Cardiac septum (tissue), 1 donor: ENCODE data around the gene ABCB9. TPM values are rescaled to one million over a fixed set of nuclear protein-coding genes. Genes with fewer than 3 reads are reported as not detected.
"Not testable (repeated sequence)": the region's sequence is repeated elsewhere in the genome, so short reads cannot be mapped to it uniquely, and the experiment has no call there.

Source experiments
- DNase-seq: peaks from one replicate; pipeline ENCODE4 v3.0.0-alpha.2; 2020; ENCODE audit warnings: low spot score
- intact Hi-C: fragments of 100-400 bp; cut with DNase I; formaldehyde crosslinking; loops from one replicate; pipeline ENCODE4 v1.14.0; 2022
- total RNA-seq: library from RNA; stranded (reverse); fragmentation: NEBNext Ultra II Directional; extraction: Animal tissue kit (Norgen Biotek cat#: 25700); gene quantifications from one replicate; pipeline ENCODE4 v1.2.1, GENCODE V29; 2021
- donor health status: DM: no; HTN: no; CAD: no.

ABCB9 gene
- total RNA-seq, 1 donor from 2014 or later = 7.2 TPM

DNA sequence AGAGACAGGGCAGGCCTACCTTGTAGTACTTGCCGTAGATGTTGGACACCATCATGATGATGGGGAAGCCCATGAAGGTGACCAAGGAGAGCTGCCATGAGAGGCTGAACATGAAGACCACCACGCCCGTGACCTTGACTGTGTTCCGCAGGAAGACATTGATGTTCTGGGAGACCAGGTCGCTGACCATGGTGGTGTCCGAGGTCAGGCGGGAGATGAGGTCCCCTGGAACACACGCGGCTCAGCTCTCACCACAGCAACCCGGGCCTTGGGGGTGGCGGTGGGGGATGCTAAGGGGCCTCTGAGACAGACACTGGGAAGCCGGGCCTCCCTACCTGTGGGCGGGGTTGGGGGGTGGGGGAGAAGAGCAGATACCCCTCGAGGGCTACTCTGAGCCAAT lies 17.7 kb downstream of the ABCB9 start:
- intact Hi-C loops = no loop called here
- DNase-seq = no peak

DNA sequence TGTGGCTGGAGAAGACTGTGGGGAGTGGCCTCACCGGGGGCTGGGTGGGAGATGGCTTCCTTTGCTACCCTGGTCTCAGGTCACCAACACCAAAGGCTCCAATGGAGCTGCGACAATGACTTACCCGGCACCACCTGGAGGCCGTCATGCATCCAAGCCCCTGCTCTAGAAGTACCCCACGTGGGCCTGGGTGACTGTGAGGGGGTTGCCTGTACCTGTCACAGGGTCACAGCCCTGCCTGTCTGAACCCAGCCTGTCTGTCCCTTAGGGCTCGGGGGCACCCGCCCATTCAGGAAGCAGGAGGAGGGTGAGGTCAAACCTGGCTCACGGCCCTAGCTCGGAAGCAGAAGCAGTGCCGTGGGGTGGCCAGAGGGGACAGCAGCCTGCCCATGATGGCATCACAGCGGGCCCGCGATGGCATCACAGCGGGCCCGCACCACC lies 18.9 kb downstream of the ABCB9 start:
- no peak for DNase-seq
- intact Hi-C loops = no loop called here

DNA sequence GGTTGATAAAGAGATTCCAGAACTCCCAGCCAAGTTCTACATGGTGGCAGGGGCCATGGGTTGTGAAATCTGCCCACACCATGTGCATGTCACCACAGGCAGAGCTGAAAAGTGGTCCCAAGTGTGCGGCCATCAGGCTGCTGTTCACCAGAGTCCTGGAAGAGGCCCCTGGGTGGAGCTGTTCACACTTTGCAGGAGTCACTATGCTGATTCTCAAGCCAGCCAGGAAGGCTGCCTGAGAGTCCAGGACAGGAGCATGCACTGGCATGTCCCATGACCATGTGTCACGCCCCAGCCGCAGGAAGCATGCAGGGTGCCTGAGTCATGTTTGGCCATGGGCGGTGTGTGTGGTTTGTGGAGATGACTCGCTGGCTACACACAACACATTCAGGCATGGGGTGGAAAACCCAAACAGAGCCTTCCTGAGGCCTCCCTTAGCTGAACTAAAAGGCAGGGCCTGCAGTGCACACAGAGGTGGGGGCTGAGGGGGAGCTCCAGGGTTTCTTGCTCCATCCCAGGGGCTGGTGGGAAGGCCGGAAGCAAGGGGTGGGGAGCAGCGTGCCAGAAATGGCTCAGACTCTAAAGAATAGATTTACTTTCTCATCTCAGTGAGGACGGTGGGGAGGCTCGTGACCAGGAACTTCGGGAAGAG lies 19.4 kb downstream of the ABCB9 start:
- intact Hi-C loops = no loop called here
- peak; percentile 92 for DNase-seq

DNA sequence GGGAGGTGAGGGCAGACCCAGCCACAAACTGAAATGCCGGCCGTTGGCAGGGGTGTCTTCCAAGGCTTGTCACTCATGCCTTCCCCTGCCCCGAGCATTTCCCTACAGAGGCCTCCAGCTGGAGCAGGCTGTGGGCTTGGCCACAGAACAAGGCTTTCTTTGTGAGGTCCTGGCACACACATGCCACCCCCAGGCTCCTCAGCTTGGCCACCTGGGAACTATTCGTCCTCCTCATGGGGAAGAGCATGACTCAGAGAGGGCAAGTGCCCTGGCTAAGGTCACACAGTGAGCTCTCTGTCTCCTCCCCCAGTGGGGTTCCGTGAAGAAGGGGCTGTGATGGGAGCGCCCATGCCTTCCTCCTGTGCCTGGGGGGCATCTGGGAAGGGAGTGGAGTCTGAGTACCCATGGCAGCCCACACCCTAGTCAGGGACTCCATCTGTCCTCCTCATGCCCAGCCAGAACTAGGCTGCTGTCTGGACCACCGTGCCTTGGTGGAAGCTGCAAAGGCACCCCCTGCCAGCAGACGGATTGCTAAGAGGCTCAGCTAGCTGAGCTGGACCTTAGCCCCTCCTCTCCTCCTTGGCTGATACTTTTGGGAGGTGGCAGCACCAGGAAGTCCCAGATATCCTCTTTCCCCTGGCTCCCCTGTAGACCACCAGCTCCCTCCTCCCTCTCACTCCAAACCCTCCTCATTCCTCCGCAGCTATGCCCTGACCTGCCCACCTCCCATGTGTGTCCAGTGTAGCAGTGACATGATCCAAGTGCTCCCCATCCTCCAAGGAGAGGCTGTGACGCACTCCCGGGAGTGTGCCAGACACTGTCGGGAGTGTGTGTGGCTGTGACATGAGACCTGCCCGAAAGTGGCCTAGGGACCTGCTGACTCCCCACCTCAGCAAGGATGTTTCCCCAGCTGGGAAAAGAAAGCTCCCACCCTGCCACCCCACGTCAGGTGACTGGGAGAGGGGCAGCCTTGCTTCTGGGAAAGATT lies 21.4 kb downstream of the ABCB9 start:
- DNase-seq = no peak
- intact Hi-C loops = loop anchor here (5.0 kb wide), 1 partner anchor 48 kb away; the partner anchor contains the start of gene VPS37B

DNA sequence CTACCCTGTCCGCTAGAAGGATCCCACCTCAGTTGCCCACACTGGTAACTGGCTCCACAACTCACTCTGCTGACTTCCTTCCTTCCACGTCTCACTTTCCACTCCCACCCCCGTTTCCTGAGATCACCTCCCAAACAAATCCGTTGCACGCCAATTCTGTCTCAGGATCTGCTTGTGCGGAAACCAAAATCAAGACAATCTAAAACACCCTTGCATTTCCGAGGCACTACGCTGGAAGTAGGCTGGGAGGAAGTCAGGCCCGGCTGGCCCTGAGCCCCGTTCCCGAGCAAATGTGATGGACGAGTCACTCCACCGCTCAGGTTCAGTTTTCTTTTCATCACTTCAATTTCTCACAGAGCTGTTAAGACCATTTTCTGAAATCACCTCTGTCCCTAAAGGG lies 23.1 kb downstream of the ABCB9 start:
- no peak for DNase-seq
- intact Hi-C loops = loop anchor here (5.0 kb wide), 1 partner anchor 46 kb away; the partner anchor contains the start of gene VPS37B

DNA sequence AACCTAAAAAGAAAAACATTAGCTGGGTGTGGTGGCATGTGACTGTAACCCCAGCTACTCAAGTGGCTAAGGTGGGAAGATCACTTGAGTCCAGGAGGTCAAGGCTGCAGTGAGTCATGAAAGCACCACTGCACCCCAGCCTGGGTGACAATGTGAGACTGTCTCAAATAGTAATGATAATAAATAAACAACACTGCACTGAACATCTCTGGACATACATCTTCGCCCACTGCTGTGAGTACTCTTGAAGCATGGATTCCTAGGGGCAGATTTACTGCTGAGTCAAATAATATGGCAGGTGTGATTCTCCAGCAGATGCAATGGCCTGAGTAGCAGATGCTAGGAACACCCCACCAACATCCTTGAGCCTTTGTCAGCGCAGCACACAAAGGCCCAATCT lies 23.6 kb downstream of the ABCB9 start:
- intact Hi-C loops = loop anchor here (5.0 kb wide), 1 partner anchor 45 kb away; the partner anchor contains the start of gene VPS37B
- DNase-seq = no peak

DNA sequence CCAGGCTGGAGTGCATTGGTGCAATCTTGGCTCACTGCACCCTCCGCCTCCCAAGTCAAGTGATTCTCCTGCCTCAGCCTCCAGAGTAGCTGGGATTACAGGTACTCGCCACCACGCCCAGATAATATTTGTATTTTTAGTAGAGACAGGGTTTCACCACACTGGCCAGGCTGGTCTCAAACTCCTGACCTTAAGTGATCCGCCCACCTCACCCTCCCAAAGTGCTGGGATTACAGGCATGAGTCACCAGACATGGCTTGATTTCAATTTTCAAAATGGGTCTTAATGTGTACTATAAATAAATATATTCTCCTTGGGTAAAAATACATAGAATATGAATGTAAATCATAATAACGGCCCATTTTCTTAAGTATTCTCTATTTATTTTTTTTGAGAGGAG lies 24.9 kb downstream of the ABCB9 start:
- intact Hi-C loops = loop anchor here (5.0 kb wide), 1 partner anchor 44 kb away; the partner anchor contains the start of gene VPS37B
- not testable (repeated sequence) for DNase-seq

DNA sequence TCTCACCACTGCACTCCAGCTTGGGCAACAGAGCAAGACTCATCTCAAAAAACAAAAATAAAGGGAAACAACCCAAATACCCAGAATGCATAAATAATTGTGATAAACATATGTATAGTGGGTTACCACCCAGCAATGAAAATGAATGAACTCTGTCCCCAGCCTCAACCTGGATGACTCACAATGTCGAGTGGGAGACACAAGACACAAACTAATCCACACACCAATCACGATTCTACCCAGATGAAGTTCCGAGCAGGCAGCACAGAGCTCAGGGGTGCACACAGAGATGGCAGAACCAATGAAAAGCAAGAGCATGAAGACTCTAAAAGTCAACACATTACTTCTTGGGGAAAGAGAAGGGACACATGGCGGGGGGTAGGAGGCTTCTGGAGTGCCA lies 27.1 kb downstream of the ABCB9 start:
- no peak for DNase-seq
- intact Hi-C loops = no loop called here

DNA sequence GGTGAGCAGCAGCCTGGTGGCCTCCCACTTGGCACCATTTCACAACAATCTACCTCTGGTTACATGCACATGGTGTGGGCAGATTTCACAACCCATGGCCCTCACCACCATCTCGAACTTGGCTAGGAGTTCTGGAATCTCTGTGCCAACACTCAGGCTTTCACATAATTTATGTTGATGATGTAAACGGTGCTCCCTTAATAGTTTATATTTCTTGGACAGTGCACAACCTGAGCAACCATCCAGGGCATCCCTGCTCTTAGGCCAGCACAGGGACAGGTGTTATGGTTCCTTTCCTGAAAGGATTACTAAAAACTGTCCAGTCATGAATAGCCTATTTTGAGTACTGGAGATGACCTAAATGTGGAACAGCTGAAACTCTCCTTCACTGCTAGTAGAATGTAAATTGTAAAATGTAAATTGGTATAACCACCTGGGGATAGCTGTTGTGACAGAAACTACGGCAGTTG lies 28.6 kb downstream of the ABCB9 start:
- no peak for DNase-seq
- intact Hi-C loops = no loop called here

DNA sequence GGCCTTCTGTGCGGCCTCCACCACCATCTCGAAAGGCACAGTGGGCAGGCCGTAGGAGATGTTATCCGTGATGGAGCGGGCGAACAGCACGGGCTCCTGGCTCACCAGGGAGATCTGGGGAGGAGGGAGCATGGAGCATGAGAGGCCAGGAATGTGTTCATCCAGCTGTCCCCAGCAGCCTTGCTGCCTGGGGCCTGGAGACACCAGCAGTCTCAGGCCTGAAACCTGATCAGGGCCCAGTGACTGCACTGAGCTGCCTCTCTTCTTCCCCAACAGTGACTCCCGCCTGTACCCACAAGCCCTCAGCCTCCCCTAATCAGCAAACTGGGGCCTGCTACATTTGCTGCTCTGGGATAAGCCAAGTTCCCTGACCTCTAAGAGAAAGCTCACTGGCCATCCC lies 30.9 kb downstream of the ABCB9 start:
- intact Hi-C loops = no loop called here
- no peak for DNase-seq

DNA sequence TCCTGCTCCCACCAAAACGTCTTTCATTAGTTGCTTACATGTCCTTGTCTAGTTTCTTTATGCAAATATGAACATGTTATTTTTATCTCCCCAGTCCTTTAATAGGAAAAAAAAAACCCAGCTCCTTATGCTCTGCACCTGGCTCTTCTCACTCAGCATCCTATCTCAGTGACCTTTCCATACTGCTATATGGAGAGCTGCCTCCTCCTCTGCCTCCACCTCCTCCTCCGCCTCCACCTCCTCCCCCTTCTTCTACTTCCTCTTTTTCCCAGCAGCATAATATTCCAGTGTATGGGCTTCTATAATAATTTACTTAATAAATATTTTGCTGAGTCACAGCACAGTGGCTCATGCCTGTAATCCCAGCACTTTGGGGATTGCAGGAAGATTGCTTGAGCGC lies 31.5 kb downstream of the ABCB9 start:
- intact Hi-C loops = no loop called here
- no peak for DNase-seq

DNA sequence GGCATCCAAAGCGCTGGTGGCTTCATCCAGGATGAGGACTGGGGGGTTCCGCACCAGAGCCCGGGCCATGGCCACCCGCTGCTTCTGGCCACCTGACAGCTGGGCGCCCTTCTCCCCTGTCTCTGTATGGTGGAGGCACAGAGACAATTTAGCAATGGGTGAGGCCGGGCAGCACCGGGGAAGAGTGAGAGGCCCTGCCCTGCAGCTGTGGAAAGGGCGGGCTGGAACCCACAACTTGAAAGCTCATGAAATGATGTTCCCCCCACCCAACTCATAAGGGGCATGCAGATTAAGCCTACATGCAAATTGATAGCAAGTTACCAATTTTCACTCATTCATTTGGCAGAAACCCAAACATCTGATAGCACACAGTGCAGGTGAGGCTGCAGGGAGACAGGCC lies 34.1 kb downstream of the ABCB9 start:
- DNase-seq = no peak
- intact Hi-C loops = no loop called here

DNA sequence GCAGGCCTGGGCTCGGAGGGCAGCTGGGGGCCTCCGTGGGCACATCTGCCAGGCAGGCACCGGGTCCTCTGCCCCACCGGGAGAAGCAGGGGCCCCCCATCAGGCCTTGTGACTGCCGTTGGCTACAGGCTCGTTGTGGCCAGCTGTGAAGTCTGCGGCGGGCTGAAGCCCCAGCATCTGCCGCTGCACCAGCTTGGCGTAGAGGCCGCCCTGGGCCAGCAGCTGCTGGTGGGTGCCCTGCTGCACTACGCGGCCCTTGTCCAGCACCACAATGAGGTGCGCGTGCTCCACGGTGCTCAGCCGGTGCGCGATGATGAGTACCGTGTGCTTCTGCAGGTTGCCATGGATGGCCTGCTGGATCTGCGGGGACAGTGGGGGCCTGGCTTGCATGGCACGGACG lies 36.5 kb downstream of the ABCB9 start:
- intact Hi-C loops = no loop called here
- DNase-seq = no peak

DNA sequence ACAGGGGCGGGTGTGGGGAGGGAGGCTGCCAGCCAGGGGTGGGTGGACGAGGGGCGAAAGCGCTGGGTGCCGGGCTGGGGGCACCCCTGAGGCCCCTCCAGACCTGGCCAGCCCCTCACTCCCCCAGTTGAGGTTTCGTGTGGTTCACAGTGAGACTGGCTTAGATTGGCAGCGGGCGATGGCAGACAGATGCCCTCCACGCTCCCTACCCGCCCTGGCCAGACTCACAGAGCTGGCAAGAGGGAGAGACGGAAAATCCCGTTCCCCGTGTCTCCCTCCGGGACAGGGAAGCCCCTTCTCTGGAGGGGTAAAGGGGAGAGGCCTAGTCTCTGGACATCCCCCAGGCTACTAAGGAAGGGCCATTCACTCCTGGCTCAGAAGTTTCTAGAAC lies 37.1 kb downstream of the ABCB9 start:
- DNase-seq = no peak
- intact Hi-C loops = no loop called here

DNA sequence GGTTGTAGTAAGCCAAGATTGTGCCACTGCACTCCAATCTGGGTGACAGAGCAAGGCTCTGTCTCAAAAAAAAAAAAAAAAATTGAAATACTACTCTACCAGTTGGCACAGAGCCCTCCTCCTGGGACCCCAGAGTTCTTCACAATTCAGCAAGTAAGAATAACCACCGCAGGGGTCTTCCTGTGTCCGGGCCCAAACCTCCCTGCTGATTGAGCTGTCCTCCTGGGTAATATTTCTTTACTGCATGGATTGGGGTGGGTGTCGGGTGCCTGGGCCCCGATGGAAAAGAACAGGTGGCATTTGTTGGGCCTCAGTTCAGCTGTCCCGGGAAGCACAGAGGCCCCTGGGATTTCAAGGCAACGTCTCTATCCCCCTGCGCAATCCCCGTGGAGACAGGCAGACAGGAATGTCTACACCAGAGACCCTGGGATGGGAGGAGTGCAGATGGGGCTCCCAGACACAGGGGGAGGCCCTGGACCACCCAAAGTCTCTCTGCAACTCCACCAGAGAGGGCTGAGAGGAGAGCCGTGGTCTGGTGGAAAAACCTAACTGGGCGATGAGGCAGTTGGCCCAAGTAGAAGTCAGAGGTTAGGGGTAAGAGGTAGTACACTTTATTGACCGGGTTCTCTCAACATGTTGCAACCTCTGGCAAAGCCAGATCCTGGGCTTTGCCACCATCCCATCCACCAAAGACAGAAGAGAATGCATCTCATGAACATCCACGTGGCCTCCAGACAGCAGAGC lies 37.7 kb downstream of the ABCB9 start:
- intact Hi-C loops = no loop called here
- DNase-seq = no peak

DNA sequence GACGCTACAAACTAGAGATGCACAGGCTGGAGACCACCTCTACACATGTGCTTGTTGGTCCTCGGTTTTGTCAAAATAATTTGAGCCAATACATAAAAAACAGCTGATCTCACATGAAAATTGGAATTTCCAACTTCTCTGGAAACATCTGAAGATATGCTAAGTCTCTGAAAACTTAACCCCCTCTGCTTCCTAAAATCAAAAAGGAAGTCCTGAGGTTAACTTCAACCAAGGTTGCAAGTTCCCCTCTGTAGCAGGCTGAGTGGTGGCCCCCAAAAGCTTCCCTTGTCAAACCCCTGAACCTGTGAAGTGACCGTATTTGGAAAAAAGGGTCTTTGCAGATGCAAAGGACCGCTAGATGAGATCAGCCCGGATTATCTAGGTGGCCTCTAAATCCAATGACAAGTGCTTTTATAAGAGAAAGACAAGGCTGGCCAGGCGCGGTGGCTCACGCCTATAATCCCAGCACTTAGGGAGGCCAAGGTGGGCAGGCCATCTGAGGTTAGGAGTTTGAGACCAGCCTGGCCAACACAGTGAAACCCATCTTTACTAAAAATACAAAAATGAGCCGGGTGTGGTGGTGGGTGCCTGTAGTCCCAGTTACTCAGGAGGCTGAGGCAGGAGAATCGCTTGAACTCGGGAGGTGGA lies 38.4 kb downstream of the ABCB9 start:
- intact Hi-C loops = no loop called here
- DNase-seq = no peak

DNA sequence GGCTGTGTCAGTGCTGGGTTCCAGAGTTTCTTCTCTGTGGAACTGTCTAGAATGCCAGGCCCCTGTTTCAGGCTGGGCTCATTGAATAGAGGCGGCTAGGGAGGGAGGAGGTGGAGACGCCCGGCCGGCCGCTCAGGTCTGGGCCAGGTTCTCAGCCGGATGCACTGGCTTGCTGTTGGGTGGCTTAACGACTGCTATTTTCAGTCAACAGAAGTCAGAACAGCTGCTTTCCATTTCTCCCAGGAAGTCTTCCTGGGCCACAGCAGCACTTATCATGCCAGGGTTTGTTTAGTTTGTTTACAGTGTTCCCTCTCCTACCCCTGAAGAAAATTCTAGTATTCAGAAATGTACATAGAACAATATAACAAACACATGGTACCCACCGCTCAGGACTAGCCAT lies 44.3 kb downstream of the ABCB9 start:
- intact Hi-C loops = no loop called here
- DNase-seq = no peak

DNA sequence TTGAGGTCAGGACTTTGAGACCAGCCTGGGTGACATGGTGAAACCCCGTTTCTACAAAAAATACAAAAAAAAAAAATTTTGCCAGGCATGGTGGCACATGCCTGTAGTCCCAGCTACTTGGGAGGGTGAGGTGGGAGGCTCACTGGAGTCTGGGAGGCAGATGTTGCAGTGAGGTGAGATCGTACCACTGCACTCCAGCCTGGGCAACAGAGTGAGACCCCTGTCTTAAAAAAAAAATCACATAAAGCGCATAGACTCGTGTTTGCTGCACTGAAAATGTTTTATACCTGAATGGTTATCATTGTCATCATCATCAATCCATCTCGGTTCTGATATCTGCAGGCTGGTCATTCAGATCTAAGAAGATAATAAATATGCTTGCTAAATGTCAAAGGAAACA lies 45.6 kb downstream of the ABCB9 start:
- intact Hi-C loops = no loop called here
- DNase-seq = no peak

DNA sequence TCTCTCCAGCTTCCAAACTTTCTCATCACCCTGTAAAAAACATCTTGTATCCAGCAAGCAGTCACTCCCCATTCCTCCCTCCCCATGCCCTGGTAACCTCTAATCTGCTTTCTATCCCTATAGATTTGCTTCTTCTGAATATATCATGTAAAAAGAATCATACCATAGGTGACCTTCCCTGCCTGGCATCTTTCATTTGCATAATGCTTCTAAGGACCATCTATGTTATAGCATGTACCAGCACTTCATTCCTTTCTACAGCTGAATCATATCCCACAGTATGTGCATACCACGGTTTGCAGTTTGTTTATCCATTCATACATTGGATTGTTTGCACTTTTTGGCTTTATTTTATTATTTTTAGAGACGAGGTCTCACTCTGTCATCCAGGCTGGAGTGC lies 47.4 kb downstream of the ABCB9 start:
- intact Hi-C loops = no loop called here
- no peak for DNase-seq
